ENCODE data around the gene SLC23A1.

GRCh38 chr5:139415221-139415861, 32.2 kb upstream of the SLC23A1 start:
- TF ChIP-seq CTCF (IDR thresholded peaks at IDR 0.05), result no peak
- TF ChIP-seq EP300 (IDR thresholded peaks at IDR 0.05), result no peak

Measured in esophagus muscularis mucosa (tissue), 3 donors.